GM18498 (cell line): Measurements from ENCODE around the gene MAPK12.

Experiments
- ATAC-seq: cut with Tn5 transposase; IDR thresholded peaks from one replicate; pipeline ENCODE4 v1.9.1; 2021; ENCODE audit warnings: mild to moderate bottlenecking, moderate library complexity; ENCODE audit not compliant: unreplicated experiment

Gene MAPK12

DNA sequence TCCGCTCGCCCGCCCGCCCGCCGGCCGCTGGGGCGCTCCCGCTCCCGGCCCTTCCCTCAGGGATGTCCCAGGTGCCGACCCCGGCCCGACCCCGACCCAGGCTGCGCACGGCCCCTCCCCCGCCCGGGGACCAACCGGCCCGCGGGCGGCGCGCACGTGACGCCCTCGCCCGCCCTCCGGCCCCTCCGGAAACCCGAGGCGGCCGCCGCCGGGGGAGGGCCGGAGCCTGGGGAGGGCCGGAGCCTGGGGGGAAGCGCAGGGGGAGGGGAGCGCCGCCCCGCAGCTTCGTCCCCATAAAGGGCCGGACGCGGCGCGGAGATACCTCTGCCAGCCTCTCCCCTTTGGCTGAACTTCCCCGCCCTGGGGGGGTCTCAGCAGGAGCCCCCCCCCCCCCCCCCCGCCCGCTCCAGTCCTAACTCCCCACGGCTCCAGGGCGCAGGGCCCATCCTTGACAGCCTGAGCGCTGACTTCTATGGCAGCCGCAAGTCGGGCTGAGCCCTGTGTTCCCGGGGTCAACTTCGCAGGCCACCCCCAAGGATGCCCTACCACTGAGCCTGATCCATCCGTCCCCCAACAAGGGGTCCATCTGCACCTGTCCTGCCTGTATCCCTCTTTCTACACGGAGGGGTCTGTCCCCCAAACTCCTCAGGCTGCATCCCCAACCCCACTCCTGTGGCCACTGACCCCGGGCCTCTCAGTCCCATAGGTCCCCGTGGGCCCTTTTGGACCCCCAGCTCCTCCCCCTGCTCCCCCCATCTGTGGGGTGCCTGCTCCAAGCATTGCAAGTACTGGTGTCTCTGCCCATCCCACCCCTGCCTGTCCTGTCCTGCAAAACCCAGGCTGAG is at the start of gene MAPK12:
MAPK12 (minus strand) TSS at position 69 of the 845 bp plus-strand sequence. CDS start 174 bp downstream, outside the sequence.
- ATAC-seq = no peak

DNA sequence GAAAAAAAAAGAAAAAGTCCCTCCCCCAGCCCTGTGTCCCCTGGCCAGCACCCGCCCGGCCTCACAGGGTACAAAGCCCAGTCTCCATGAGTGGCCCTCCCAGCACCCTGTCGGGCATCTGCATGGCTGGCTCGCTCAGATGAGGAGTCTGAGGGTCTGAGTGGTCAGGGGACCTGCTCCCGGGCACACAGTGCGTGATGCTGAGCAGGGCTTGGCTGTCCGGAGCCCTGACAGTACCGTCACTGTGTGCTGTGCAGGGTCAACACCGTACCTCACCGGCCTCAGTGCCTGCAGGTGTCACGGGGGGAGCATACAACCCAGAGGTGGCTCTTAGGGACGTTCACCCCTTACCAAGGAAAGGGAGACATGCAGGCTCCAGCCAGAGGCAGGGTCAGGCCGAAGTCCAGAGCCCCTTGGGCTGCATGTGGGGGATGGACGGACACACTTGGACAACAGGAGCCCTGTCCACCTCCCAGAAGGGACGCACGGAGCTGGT is 49.5 kb upstream of the MAPK12 start:
- no peak for ATAC-seq

DNA sequence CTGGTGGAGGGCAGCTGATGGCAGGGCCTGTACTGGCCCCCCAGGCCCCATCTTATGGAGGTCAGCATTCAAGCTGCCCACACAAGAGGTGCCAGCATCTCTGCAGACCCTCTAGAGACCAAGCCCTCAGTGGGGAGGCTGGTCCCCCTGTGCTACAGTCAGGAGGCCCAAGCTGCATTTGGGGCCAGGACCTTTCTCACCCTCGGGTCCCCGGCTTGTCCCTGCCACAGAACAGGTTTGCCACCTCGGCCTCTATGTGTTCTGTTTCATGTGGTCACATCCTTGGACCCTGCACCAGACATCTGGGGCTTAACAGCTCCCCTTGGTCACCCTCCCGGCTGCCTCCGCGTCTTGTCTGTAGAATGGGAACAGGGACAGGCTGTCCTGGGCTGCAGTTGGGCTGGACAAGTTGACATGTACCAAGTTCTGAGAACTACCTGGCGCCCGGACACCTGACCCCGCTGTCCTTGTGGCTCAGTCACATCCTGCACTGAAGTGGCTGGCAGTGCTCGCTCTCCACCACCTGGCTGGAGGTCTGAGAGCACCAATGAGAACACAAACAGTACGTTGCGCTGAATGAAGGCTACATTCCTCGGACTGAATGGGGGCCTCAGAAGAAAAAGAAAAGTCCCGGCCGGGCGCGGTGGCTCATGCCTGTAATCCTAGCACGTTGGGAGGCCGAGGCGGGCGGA is 48.7 kb upstream of the MAPK12 start:
- no peak for ATAC-seq

DNA sequence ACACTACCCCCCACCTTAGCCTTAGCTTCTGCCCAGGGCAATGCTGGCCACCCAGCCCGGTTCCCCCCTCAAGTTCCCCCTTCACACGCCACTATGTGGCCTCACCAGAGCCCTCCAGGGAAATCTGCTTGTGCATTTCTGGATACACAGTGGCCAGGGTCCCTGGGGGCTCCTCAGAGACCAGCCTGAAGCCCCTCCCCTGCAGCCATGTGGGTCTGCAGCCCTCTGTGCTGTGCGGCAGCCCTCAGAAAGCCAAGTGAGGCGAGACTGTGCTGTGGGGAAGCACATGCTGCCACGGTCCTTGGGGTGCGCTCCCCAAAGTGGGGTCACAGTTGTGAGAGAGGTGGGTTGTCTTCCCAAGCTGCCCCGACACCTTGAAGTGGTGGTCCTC is 48.1 kb upstream of the MAPK12 start:
- no peak for ATAC-seq

DNA sequence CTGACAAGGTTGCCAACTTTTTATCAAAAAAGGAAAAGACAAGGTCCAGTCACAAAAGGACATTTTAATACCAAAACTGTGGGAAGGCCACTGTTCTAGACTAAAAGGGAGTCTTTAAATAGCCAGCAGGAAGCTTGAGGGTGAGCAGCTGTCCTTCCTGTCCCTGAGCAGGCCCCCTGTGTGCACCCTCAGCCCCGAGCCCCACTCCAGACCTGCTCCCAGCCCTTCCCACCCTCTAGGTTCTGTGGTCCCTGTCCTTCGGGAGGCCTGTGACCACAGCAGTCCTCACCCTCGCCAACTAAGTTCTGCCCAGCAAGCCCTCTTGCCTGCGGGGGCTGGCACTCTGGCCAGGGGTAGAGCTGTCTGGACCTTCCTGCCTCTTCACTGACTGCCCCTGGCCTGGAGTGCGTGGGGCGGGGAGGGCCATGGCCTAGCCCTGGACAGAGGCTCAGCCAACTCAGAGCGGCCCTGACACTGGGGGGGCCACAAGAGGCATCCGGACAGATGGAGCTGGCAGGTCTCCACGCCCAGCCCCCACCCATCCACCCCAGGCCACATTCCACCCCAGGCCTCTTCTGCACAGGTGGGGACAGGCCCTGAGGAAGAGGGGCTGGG is 47.6 kb upstream of the MAPK12 start:
- ATAC-seq = no peak

DNA sequence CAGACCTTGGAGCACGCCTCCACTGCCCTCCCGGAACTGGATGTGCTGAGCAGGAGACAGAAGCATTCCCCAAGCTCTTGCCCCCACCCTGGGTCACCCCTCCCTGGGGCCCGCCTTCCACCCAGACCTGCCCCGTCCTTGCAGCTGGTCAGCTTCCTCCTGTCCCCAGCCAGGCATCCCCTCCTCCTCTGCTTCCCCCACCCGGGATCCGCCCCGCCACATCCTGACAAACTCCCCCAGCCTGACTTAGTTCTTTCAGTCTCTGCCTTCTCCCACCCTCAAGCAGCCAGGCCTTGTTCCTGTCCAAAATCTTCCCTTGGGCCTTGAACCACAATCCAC is 47.1 kb upstream of the MAPK12 start:
- no peak for ATAC-seq

DNA sequence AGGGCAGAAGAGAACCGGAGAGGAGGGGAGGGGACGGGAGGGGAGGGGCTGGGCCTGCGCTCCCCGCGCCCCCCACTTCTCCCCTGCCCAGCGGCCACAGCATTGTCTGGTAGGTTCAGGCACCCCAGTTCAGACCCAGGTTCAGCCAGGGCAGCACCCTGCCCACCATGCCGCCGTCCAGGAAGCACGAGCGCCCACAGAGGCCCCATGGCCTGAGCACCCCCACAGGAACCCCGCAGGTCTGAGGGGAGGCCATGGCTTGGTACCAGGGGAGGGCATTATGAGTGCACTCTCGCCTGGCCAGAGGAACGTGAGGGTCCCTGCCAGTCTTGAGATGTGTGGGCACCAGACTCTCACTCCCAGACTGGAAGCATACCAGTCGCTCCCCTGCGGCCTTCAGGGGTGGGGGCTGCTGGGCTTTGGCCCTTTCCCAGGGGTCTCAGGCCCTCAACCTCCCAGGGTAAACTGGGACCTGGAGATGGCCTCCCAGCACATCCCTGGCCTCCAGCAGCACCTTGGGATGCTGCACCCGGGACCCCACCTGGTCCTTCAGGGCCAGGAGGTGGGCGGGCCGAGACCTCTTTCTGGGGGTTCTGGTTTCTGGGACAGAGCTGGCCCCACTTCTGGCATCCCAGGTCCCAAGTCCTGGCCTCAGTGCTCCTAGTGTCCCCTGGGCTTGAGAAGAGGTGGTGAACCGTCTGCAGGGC is 46.6 kb upstream of the MAPK12 start:
- no peak for ATAC-seq

DNA sequence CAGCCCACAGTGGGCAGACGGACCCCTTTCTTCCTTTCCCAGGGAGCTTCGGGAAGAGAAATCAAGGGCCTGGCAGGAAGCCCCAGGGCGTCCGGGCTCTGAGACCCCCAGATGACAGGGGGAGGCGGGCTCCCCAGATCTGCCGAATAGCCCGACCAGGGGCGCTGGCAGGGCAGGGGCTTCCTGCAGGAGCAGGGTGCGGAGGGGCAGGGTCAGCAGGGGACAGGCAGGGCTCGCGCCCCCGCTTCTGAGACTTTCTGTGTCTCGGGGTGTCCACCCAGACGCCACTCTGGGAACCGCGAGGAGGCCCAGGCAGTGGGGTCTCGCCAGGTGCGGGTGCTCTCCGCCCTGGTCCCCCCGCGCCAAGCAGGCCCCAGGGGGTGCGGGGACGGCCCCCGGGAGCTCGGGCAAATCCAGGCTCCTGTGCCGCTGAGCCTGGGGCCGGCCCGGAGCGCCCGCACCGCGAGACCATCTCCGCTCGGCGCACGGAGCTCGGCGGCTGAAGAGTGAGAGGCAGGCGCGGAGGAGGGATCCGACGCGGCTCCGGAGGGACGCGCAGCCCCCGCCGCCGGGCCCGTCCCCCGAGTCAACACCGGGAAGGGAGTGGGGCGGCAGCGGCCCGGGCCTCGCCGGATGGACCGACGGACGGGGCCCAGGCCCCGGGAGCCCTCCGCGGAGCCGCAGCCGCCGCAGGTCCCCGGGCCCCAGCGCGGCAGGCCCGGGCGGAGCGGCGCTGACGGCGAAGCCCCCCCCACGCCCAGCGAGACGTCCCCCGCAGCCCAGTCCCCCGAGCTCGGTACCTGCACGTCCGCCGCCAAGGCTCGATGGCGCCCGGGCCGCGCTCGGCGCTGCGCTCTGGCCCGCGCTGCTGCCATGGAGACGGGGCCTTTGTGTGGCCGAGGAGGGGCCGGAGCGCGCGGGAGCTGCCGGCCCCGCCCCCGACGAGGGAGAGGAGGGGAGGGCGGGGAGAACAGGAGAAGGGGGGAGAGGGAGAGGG is 45.6 kb upstream of the MAPK12 start, which contains the start of gene PLXNB2:
PLXNB2 (minus strand) TSS at position 894 of the 997 bp plus-strand sequence. CDS start 17,062 bp downstream, outside the sequence.
- ATAC-seq = no peak

DNA sequence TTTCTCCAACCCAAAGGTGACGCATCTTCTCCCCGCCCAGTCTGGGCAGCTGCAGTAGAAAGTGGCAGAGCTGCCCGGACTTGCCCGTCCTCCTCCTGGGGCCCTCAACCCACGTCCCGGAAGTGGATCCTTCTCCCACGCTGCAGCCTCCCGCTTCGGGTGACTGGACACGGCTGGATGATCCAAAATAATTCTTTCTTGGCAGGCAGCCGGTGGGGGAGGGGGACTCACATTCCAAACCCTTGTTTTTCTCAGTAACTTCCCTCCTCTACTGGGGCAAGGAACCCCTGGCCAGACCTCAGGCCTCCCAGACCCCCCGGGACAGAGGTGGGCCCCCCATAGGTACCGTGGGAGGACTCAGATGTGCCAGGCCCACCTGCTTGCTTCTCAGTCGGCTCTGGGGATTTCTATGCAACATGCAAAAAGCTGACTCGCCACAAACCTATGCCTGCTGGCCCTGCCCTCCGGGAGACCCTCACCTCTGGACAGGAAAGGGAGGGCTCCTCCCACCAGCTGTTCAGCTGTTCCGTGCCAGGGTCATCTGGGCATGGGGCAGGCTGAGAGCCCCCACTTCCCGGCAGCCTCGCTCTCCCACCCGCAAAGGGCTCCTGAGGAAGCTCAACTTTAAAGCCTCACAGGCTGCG is 44.6 kb upstream of the MAPK12 start:
- ATAC-seq = no peak

DNA sequence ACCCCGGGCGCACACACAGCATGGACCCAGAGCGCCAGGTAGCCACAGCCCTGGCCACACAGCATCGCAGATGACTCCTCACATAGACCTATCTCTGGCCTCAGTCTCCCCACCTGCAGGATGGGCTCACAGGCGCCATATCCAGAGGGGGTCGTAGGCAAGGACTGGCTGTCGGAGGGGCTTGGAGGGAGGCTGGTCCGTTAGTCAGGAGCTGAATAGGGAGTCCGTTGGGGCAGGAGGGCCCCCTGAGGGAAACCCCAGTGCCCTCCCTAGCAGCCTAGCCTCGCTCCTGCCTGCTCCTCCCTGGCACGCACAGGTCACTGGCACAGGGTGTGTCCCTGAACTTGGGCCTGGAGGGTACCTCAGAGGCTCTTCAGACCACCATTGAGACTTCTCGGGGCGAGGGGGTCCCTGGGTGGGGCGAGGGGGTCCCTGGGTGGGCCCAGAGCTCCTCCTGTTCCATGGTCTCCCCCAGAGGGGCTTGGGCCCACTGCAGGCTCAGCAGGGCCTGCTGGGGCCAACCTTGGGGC is 44.0 kb upstream of the MAPK12 start:
- ATAC-seq = no peak

DNA sequence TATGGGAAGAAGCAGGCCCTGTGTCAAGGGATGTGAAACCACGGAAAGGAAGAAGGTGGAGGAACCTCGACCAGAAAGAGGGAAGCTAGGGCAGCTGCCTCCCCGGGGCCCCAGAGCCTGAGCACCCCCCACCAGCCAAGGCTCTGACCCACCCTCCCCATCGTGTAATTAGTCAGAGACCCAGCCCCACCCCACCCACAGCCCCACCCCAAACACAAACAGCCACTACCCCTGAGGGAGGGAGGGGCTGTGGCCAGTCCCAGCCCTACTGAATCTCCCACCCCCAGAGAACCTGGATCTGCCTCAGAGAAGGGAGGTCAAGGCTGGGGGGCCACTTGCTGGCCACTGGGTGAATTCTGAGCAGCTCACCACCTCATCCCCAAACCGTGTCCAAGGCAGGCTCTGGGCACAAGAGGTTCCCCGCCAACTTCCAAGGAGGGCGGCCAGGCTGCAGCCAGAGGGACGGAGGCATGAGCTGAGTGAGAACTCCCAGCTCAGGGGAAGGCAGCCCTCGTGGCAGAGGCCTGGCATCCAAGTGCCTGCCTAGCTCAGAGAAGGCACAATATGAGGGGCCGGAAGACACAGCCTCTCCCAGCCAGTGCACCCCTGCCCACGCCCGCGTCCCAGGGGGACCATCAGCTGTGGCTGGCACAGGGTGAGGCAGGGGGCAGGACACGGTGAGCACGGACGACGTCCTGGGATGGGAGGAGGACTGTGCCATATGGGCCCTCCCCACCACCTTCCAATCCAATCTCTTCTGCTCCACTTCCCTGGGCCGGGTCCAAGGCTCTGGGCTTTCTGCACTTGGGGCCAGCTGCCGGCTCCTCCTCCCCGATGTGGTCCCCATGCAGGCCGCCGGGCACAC is 43.3 kb upstream of the MAPK12 start:
- ATAC-seq = no peak

DNA sequence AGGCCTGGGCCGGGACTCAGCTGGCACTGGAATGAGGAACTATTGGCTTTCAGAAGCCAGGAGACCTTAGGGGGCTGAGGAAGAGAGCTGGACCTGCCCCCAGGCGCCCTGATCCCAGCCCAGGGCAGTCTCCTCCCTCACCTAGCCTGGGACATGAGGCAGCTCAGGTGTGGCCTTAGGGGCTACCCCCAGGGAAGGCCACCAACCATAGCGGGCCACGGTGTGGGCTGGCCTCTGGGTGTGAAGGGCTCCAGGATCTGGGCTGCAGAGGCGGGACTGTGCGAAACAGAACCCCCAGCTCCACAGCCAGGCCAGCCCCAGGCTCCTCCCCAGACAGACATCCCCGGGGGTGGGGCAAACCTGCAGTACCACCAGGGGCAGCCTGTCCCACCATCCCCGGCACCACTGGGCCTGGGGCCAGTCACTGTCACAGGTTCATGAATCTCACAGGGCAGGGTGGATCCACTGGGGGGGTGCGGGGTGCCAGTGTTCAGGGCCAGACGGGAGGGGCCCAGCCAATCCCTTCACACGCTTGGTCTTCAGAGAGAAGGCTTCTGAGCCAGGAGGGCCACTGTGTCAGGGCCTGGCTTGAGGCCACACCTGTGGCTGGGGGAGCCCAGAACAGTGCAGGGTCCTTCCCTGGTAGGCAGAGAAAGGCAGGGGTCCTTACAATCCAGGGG is 42.5 kb upstream of the MAPK12 start:
- no peak for ATAC-seq

DNA sequence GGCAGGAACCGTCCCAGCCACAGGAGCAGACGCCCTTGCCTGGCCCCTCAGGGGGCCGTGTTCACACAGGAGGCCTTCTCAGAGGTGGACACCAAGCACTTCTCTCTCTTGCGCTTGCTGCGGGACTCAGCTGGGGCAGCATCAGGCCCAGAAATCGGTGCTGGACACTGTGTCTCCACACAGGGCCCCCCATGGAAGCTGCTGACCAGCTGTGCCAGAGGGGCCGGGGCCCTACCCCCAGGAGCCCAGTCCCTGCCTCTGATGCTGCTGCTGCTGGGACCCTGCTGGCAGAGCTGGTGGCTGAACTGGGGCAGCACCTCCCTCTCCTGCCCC is 42.0 kb upstream of the MAPK12 start:
- ATAC-seq = no peak

DNA sequence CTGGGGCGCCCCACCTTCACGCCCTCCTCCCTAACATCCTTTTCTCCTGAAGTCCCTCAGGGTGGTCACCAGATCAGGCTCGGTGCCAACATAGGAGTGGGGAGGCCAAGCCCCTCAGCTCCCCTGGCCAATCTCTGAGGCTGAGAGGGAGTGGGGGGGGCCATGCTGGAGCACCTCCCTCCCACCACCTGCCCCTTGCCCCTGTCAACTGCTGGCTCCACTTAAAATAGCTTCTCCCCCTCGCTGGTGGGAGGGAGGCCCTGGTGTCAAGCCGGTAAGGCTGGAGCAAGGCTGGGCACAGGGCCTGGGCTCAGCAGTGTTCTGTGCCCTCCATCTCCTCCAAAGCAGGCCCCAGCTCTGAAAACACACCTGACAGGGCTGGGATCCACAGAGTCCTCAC is 41.1 kb upstream of the MAPK12 start:
- ATAC-seq = no peak

DNA sequence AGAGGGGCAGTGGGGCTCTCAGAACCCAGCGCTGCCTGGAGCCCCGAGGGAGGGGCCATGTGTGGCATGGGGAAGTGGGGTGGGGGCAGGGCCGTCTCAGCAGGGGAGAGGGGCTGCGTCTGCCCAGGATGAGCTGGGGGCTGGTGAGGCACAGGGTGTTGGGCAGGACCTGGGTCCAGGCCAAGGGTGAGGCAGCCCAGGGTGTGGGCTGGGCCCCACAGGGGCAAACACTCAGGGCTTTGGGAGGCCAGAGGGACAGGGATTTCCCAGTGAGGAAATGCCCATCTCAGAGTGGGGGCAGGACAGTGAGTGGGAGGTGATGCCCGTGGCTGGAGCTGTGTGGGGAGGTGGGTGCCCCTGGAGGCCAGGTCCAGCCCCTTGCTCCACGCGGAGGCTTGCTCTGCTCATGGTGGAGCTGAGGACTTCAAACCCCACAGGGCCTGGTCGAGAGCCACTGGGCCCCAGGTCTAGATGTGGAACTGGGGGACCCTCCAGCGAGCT is 40.6 kb upstream of the MAPK12 start:
- no peak for ATAC-seq

DNA sequence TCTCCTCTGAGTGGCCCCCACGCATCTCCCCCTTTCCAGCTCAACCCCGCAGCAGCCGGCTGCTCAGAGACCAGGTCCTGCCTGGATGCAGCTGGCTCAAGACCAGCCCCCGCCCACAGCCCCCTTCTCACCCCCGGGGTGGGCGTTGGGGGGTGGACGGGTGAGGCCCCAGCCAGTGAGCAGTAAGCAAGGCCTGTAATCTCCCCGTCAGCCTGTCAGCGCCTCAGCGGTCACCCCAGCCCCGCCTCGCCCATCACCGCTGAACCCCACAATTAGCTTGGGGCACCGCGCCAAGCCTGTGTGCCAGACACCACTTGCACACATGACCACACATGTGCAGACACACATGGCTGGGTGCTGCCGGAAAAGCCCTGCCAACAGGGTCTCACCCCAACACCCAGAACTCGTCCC is 40.1 kb upstream of the MAPK12 start:
- no peak for ATAC-seq

DNA sequence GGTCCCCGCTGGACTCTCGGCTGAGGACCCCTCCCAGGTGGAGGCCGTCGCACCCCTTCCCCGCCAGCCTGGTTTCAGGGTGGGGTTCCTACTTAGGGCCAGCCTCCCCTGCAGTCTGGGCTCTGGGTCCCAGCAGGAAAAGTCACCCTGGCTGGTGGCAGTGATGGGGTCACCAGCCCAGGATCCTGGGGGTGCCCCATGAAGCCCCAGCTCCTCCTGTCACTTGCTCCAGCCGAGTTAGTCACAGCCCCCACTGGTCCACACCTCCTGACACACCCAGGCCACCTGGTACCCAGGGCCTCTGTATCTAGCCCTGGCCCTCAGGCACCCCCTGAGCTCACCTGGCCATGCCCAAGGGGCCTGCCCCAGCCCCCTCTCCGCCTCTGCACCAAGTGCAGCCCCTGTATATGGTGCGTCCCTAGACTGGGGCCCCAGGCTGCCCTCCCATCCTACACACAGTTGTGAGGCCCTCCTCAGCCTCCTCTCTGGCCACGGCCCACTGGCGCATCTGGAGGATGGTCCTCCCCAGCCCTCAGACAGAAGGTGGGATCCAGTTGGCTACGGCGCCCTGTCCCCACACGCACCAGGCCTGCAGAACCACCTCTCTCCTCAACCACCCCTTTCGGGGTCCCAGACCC is 39.3 kb upstream of the MAPK12 start:
- no peak for ATAC-seq
